GM21576 (cell line): Measurements from ENCODE around the gene NRXN2.

Source experiments
- ATAC-seq: cut with Tn5 transposase; IDR thresholded peaks from one replicate; pipeline ENCODE4 v1.9.1; 2021; ENCODE audit warnings: mild to moderate bottlenecking, moderate library complexity; ENCODE audit not compliant: unreplicated experiment

The NRXN2 gene

GRCh38 chr11:64759131-64759721, 36.2 kb upstream of the NRXN2 start:
- no peak for ATAC-seq

GRCh38 chr11:64758330-64759079, 35.5 kb upstream of the NRXN2 start:
- ATAC-seq, result no peak

GRCh38 chr11:64757549-64758329, 34.7 kb upstream of the NRXN2 start:
- ATAC-seq, result no peak

- ATAC-seq, result no peak
Measured at GRCh38 chr11:64755681-64756361, 32.8 kb upstream of the NRXN2 start.

GRCh38 chr11:64754919-64755662, 32.1 kb upstream of the NRXN2 start:
- no peak for ATAC-seq

GRCh38 chr11:64754124-64754918, 31.3 kb upstream of the NRXN2 start:
- no peak for ATAC-seq

- no peak for ATAC-seq
Measured at GRCh38 chr11:64753380-64754123, 30.6 kb upstream of the NRXN2 start.

GRCh38 chr11:64753019-64753379, 30.0 kb upstream of the NRXN2 start:
- no peak for ATAC-seq

- no peak for ATAC-seq
Measured at GRCh38 chr11:64752175-64752970, 29.4 kb upstream of the NRXN2 start.

GRCh38 chr11:64751580-64751979, 28.6 kb upstream of the NRXN2 start:
- ATAC-seq, result no peak

GRCh38 chr11:64751136-64751535, 28.1 kb upstream of the NRXN2 start:
- ATAC-seq, result no peak

- ATAC-seq, result no peak
Measured at GRCh38 chr11:64750361-64751054, 27.5 kb upstream of the NRXN2 start.

GRCh38 chr11:64747961-64748665, 25.1 kb upstream of the NRXN2 start:
- no peak for ATAC-seq

GRCh38 chr11:64746486-64746885, 23.5 kb upstream of the NRXN2 start:
- no peak for ATAC-seq

GRCh38 chr11:64745521-64746328, 22.7 kb upstream of the NRXN2 start:
- ATAC-seq, result no peak

- no peak for ATAC-seq
Measured at GRCh38 chr11:64745189-64745520, 22.2 kb upstream of the NRXN2 start.
